GM21447 (cell line): ENCODE measurements around the gene EDIL3.
"Not testable (repeated sequence)": the region's sequence is repeated elsewhere in the genome, so short reads cannot be mapped to it uniquely, and the experiment has no call there.

Experiments used
- ATAC-seq: cut with Tn5 transposase; IDR thresholded peaks from one replicate; pipeline ENCODE4 v1.9.1; 2021; ENCODE audit not compliant: unreplicated experiment

The EDIL3 gene

DNA sequence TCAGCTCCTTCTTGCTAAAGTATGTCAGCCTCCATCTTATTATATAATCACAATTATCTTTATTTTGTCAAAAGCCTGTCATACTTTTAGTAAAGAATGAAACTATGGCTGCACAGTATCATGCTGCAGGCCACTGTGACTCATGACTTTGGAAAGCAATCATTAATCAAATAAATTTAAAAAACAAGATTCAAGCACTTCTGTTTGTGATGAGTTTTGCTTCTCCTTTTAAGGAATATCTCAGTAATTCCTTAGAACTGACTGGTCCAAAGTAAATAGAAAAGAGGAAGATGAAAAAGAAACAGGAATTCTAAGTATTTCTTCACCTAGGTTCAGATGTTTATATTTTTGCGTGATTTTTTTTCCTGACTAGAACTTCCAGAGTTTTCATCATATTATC lies 83.1 kb downstream of the EDIL3 start:
- ATAC-seq = no peak

GRCh38 chr5:84299959-84300358 lies 84.7 kb downstream of the EDIL3 start:
- no peak for ATAC-seq

- ATAC-seq = no peak
Measured at GRCh38 chr5:84298628-84299027, 86.1 kb downstream of the EDIL3 start.

DNA sequence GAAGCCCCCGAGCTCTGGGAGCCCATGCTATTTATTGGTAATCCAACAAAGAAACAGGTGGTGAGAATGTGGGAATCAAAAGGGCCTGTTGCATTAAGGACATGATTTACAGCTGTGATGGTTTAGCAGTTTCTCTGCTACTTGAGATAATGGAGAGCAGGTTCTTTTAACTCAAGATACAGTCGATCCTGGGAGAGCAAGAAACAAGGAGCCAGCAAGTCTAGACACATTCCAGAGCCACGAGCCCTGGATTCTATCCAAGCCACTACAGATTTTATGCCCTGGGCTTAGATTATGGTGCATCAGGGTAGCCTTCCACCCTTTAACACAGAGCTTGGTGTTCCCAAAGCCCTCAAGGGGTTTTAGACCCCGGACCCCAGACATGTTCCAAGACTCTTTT lies 87.0 kb downstream of the EDIL3 start:
- not testable (repeated sequence) for ATAC-seq

GRCh38 chr5:84292788-84293653 lies 91.7 kb downstream of the EDIL3 start:
- ATAC-seq = no peak

DNA sequence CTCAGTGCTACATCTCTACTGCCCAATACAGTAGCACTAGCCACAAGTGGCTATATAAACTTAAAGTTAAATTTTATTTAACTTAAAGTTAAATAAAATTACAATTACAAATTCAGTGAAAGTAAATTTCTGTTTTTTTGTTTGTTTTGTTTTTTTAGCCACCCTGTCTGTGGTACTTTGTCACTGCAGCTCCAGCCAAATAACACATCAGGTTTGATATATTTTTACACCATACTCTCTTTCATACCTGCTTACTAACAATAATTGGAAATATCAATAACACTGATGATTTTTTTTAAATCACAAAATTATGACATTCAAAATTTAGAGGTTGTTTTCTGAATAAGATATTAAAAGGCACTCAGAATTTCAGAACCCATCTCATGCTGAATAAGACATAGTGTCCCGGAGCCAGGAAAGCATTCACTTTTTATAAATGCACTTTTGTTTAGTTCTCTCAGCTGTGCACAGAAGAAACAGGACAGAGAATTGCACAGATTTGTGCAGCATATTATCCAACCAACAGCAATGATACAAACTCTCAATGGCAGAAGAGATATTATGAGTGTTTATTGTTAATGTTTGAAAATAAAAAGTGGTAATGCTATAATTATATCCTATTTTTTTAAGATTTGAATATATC lies 92.6 kb downstream of the EDIL3 start:
- ATAC-seq = no peak

- ATAC-seq = no peak
Measured at GRCh38 chr5:84290673-84291072, 94.0 kb downstream of the EDIL3 start.

DNA sequence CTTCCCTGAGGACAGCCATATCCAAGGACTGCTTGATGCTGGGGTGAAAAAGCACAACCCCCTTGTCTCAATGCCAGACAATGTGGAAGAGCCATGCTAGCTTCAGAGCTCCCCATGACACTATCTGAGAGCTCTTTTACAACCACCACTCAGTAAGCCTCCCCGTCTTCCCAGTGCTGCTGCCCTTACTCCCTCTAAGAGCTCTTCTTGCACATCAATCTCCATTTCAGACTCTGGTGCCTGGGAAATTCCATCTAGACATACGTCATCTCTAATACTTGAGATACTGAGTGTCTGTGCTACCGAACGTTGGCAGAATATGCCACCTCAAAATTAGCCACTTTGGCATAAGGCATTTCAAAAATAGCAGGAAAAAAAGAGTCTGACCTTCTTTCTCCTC lies 94.5 kb downstream of the EDIL3 start:
- ATAC-seq = no peak

DNA sequence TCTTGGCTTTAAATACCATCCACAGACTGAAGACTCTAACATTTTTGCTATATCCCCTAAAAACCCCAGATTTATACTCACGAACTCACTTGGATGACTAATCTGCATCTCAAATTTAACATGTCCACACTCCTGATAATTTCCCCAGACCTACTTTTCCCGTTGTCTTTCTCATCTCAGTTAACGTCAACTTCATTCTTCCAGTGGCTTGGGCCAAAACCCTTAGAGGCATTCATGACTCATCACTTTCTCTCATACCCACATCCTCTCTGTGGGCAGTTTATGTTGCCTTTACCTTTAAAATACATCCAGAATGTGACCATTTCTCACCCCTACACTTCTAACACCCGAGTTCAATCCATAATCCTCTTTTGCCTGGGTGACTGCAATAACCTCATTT lies 96.7 kb downstream of the EDIL3 start:
- ATAC-seq = peak; percentile 91

GRCh38 chr5:84286662-84287061 lies 98.0 kb downstream of the EDIL3 start:
- no peak for ATAC-seq

- no peak for ATAC-seq
Measured at GRCh38 chr5:84285641-84286637, 98.7 kb downstream of the EDIL3 start.

DNA sequence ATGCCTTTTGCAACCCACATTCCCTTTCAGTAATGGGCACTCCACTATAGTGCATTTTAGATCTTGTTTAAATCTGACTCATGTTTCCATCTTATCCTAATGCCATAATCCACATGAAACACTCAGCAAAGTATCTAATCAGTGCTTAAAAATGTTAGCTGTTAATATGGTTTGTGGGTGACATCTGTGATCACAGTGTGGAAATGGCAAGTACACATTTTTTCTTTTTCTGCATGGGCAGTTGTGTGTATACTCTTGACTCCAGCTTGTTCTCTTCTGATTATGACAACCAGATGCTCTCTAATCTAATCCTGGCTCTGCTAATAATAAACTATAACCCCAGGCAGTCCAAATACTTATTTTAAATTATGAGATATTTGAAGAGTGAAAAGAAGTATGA lies 103.3 kb downstream of the EDIL3 start:
- ATAC-seq = no peak

- no peak for ATAC-seq
Measured at GRCh38 chr5:84279234-84279633, 105.4 kb downstream of the EDIL3 start.

GRCh38 chr5:84275609-84276008 lies 109.1 kb downstream of the EDIL3 start:
- no peak for ATAC-seq

DNA sequence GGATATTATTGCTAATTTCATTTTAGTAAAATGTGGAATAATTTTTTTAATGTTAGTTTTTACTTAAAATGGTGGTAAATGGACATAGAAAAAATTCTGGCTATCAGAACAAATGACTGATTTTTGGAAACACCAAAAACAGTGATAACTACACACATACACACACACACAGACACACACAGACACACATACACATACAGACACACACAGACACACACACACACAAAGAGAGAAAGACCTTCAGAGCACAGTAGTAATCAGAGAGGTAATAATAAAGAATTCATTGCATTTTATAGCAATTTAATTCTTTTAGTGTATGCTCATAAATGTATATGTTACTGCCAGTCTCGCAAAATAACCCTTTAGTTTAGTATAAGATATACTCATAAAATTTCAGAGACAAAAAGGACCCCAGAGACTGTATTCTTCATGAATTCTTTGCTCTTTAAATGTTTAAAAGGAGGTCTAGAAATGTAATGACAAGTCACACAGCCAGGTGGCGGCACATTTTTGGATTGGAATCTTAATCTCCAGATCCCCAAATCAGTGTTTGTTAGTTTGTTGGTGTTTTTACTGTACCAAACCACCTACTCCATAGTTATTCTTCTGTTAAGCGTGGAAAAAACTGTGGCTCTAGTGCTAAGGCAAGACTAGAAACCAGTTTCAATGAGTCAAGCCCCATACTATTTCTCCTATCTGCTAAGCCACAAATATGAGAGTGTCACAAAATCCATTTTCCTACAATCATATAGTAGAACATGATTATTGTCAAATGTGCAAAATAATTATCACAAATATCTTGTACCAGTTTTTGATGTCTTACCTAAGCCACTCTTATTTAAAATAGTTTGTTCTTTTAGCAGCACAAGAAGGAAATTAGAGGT lies 109.9 kb downstream of the EDIL3 start:
- ATAC-seq = no peak

DNA sequence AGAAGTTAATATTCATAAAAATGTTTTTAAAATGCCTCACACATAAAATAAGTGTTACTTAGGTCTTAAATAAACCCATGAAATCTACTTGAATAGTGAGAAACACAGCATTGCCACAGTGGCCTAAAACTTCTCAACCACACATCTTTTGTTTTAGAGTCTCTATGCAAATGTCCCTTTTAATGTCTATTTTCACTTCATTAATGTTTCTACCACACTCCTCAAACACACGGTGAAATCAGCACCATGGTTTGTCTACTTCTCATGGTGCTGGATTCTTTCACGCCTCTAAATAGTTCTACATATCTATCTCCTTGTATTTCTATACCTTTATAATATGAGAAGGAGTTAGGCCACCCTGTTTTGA lies 111.2 kb downstream of the EDIL3 start:
- ATAC-seq = peak; percentile 49

DNA sequence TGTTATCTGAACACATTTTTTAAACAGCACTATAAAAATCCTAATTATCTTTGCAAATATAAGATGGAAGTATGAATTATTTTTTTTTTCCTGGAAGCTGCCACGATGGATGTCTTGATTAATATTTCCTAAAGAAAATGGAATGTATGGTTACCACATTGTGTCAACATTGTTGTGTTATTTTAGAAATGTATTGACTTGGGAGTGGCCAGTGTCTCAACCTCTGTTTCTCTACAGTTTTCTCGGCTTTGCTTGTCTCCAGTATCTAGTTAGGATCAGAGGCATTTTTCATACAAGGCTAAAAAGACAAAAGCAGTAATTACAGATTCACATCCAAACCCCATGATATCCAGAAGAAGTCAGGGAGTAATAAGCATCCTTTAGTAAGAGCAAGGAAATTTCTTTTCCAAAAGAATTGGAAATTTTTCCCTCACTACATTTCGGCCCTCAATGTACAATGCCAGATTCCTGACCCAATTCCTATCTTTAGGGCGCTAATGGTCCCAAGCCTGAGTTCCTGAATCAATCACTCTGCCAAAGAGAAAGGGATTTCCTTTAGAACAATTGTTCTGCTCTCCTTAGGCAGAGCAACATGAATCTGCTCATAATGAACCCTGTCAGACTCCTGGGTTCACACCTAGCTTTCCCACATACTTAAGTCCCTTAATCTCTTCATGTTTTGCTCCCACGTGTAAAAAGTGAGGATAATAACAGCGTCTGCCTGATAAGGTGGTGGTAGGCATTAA lies 111.7 kb downstream of the EDIL3 start:
- ATAC-seq = no peak

DNA sequence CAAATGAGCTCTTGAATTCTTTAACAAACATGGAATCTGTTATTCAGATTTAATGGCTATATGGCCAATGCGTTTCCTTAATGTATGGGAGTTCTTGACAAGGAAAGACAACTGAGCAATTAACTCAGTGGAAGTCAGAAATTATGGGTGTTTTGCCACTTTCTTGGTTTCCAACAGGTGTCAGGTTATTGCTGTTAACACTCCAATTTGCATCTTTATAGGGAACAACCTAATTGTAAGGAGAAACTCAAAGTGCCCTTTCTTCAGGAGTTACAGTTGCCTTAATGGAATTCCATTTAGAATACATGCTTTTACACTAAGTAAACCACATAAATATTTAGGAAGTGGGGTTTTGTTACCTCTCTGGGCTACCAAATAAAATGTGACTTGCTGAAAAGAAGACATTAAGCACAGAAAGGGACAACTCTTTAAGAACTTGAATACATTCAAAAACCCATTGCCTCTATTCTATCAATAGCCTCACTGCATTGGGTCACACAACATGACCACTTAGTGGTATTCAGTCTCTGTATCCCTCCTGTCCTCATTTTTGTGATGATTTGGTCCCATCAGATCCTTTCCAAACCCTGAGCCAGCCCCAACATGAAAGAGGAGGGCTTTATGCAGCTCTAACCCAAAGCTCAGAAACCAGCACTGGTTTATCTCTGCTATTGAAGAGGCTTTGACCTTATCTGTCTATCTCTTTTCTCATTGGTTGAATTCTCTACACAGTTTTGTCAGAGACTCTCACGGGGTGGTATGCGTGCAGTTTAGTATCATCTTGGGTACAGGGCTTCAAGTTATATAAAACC lies 118.7 kb downstream of the EDIL3 start:
- ATAC-seq = no peak

GRCh38 chr5:84265130-84265529 lies 119.5 kb downstream of the EDIL3 start:
- no peak for ATAC-seq
